ENCODE data around the gene SLC16A12. TPM values are rescaled to one million over a fixed set of nuclear protein-coding genes. Genes with fewer than 3 reads are reported as not detected.

SLC16A12 gene
- total and polyA plus RNA-seq, 4 donors, result 0.21 to 6.7 (median 0.54) TPM

DNA sequence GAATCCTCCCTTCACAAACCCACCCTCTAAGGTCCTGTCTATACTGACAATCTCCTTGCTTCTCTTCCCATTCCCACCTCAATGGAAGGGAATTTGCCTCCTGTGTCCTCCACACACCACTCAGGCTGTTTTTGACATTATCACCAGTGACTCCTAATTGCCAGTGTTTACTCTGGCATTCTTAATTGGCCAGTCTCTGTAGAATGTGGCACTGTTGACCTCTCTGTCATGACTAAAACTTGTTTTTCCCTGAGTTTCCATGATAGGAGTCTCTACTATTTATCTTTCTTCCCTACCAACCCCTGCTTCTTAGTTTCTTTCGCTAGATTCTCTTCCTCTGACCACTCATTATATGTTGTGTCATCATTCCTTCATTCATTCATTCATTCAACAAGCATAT is 12.1 kb downstream of the SLC16A12 start:
- no peaks in the 10 kb centered on the region for H3K27me3 ChIP-seq (ENCODE audit: control insufficient read depth in 1 of 2, insufficient read depth in 2 of 2, low read length in 1 of 2)
- intact Hi-C loops (cut with DNase I), result loop anchor here in 1 of 2 donors (5.0 kb wide), 1 partner anchor 39 kb away; no protein-coding TSS in a partner anchor
- peaks cover 0 to 2% of the 10 kb centered on the region in 2 donors for H3K4me1 ChIP-seq (ENCODE audit: control insufficient read depth in 1 of 2, insufficient read depth in 2 of 2, low read length in 2 of 2)
- no peaks in the 10 kb centered on the region for H3K9me3 ChIP-seq (ENCODE audit: control insufficient read depth, low read length)
- H3K27ac ChIP-seq (ENCODE audit: low read depth in 1 of 2, low read length in 2 of 2), result no peak overlapping the region
- ATAC-seq (ENCODE audit: low FRiP score) (no peak), DNase-seq (no peak)
- 10 to 20% methylated on average over 1 of the region's 1 CpG for WGBS, 2 donors
- no peaks in the 10 kb centered on the region for H3K36me3 ChIP-seq (ENCODE audit: control insufficient read depth in 1 of 2, insufficient read depth in 2 of 2, low read length in 1 of 2)
- no peak overlapping the region for H3K4me3 ChIP-seq (ENCODE audit: low read length in 2 of 2)

DNA sequence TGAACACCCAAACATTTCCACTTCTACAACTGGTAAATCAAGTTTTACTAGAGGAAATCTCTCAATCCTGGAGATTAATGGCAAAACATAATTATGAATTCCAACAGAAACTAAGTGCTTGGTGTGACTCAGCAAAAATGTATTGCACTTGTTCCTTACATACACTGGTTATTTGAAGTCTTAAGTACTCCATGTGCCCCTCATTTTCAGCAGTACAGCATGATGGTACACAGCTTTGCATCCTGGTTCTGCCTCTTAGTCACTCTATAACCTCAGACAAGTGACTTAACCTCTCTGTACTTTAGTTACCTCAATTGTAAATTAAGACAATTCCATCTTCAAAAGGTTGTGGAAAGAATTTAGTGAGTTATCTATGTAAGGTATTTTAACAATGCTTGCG is 12.9 kb downstream of the SLC16A12 start:
- H3K27me3 ChIP-seq (ENCODE audit: control insufficient read depth in 1 of 2, insufficient read depth in 2 of 2, low read length in 1 of 2), result no peaks in the 10 kb centered on the region
- 96 to 97% methylated on average over 1 of the region's 1 CpG for WGBS, 2 donors
- ATAC-seq (ENCODE audit: low FRiP score), result no peak
- intact Hi-C loops (cut with DNase I), result loop anchor here in 1 of 2 donors (5.0 kb wide), 1 partner anchor 40 kb away; no protein-coding TSS in a partner anchor
- no peak overlapping the region for H3K27ac ChIP-seq (ENCODE audit: low read depth in 1 of 2, low read length in 2 of 2)
- peaks cover 0 to 2% of the 10 kb centered on the region in 2 donors for H3K4me1 ChIP-seq (ENCODE audit: control insufficient read depth in 1 of 2, insufficient read depth in 2 of 2, low read length in 2 of 2)
- no peak overlapping the region for H3K4me3 ChIP-seq (ENCODE audit: low read length in 2 of 2)
- no peak for DNase-seq
- H3K9me3 ChIP-seq (ENCODE audit: control insufficient read depth, low read length), result no peaks in the 10 kb centered on the region
- H3K36me3 ChIP-seq (ENCODE audit: control insufficient read depth in 1 of 2, insufficient read depth in 2 of 2, low read length in 1 of 2), result no peaks in the 10 kb centered on the region

- Histone ChIP-seq H3K36me3 (ENCODE audit: control insufficient read depth in 1 of 2, insufficient read depth in 2 of 2, low read length in 1 of 2) (no peaks in the 10 kb centered on the region), H3K4me3 (ENCODE audit: low read length in 2 of 2) (no peak overlapping the region), H3K4me1 (ENCODE audit: control insufficient read depth in 1 of 2, insufficient read depth in 2 of 2, low read length in 2 of 2) (peaks cover 0 to 2% of the 10 kb centered on the region in 2 donors), H3K27ac (ENCODE audit: low read depth in 1 of 2, low read length in 2 of 2) (no peak overlapping the region), H3K27me3 (ENCODE audit: control insufficient read depth in 1 of 2, insufficient read depth in 2 of 2, low read length in 1 of 2) (no peaks in the 10 kb centered on the region), H3K9me3 (ENCODE audit: control insufficient read depth, low read length) (no peaks in the 10 kb centered on the region)
- ATAC-seq (ENCODE audit: low FRiP score) (no peak), DNase-seq (no peak)
- intact Hi-C loops (cut with DNase I), result loop anchor here in 1 of 2 donors (5.0 kb wide), 1 partner anchor 41 kb away; no protein-coding TSS in a partner anchor
- 82 to 92% methylated on average over 2 of the region's 2 CpGs for WGBS, 2 donors
These were observed 14.0 kb downstream of the SLC16A12 start for GRCh38 chr10:89521368-89521767.

DNA sequence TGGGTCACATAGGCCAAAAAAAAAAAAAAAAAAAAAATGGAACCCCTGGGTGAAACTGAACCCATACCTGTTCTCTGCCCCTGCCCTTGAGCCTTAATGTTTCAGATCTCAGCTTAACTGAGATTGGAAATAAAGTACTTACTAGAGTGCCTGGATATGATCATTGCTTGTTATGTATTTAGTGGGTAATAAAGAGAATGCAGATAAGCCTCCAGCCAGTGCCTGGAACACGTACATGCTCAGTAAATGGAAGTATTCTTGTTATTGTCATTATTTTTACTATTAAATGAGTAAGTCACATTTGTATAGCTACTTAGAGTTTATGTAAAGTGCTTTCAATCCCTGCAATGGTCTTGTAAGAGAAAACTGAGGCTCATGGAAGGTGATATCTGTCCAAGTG is 14.7 kb downstream of the SLC16A12 start:
- intact Hi-C loops (cut with DNase I), result loop anchor here in 1 of 2 donors (5.0 kb wide), 1 partner anchor 42 kb away; no protein-coding TSS in a partner anchor
- Histone ChIP-seq H3K36me3 (ENCODE audit: control insufficient read depth in 1 of 2, insufficient read depth in 2 of 2, low read length in 1 of 2) (no peaks in the 10 kb centered on the region), H3K9me3 (ENCODE audit: control insufficient read depth, low read length) (no peaks in the 10 kb centered on the region), H3K4me3 (ENCODE audit: low read length in 2 of 2) (no peak overlapping the region), H3K27ac (ENCODE audit: low read depth in 1 of 2, low read length in 2 of 2) (no peak overlapping the region), H3K27me3 (ENCODE audit: control insufficient read depth in 1 of 2, insufficient read depth in 2 of 2, low read length in 1 of 2) (no peaks in the 10 kb centered on the region), H3K4me1 (ENCODE audit: control insufficient read depth in 1 of 2, insufficient read depth in 2 of 2, low read length in 2 of 2) (peaks cover 0 to 2% of the 10 kb centered on the region in 2 donors)
- WGBS, 2 donors, result 95 to 97% methylated on average over 1 of the region's 1 CpG
- DNase-seq, result no peak
- no peak for ATAC-seq (ENCODE audit: low FRiP score)

GRCh38 chr10:89518876-89519842 is 16.2 kb downstream of the SLC16A12 start:
- intact Hi-C loops (cut with DNase I), result loop anchor here in 1 of 2 donors (5.0 kb wide), 1 partner anchor 37 kb away; no protein-coding TSS in a partner anchor
- 81 to 82% methylated on average over 12 of the region's 12 CpGs for WGBS, 2 donors
- H3K4me1 ChIP-seq (ENCODE audit: control insufficient read depth in 1 of 2, insufficient read depth in 2 of 2, low read length in 2 of 2), result peaks cover 0 to 6% of the 10 kb centered on the region in 2 donors
- no peaks in the 10 kb centered on the region for H3K9me3 ChIP-seq (ENCODE audit: control insufficient read depth, low read length)
- H3K36me3 ChIP-seq (ENCODE audit: control insufficient read depth in 1 of 2, insufficient read depth in 2 of 2, low read length in 1 of 2), result no peaks in the 10 kb centered on the region
- ATAC-seq (ENCODE audit: low FRiP score) (no peak), DNase-seq (no peak)
- no peak overlapping the region for H3K27ac ChIP-seq (ENCODE audit: low read depth in 1 of 2, low read length in 2 of 2)
- no peaks in the 10 kb centered on the region for H3K27me3 ChIP-seq (ENCODE audit: control insufficient read depth in 1 of 2, insufficient read depth in 2 of 2, low read length in 1 of 2)
- no peak overlapping the region for H3K4me3 ChIP-seq (ENCODE audit: low read length in 2 of 2)

DNA sequence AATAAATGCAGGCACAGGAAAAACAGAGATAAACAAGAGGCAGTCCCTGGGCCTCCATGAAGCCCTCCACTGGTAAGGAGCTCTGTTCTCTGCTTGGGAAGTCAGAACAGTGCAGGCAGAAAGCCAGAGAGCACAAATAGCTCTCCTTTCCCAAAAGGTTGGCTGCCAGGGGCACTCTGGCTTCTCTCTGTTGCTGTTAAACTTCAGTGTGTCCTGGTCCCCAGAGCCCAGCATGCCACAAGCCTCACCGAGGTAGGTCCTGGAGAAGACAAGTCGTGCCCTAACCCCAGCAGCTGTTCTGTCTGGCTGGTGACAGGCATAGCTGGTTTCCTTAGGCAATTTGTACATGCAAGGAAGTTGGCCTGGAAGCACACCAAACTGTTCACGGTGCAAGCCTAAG is 17.3 kb downstream of the SLC16A12 start:
- Histone ChIP-seq H3K36me3 (ENCODE audit: control insufficient read depth in 1 of 2, insufficient read depth in 2 of 2, low read length in 1 of 2) (no peaks in the 10 kb centered on the region), H3K27ac (ENCODE audit: low read depth in 1 of 2, low read length in 2 of 2) (peak overlapping the region in 1 of 2 donors; percentile 25), H3K9me3 (ENCODE audit: control insufficient read depth, low read length) (no peaks in the 10 kb centered on the region), H3K27me3 (ENCODE audit: control insufficient read depth in 1 of 2, insufficient read depth in 2 of 2, low read length in 1 of 2) (no peaks in the 10 kb centered on the region), H3K4me3 (ENCODE audit: low read length in 2 of 2) (no peak overlapping the region), H3K4me1 (ENCODE audit: control insufficient read depth in 1 of 2, insufficient read depth in 2 of 2, low read length in 2 of 2) (peaks cover 0 to 5% of the 10 kb centered on the region in 2 donors)
- 6 to 8% methylated on average over 3 of the region's 3 CpGs for WGBS, 2 donors
- DNase-seq (no peak), ATAC-seq (ENCODE audit: low FRiP score) (no peak)
- intact Hi-C loops (cut with DNase I), result loop anchor here in 1 of 2 donors (5.0 kb wide), 1 partner anchor 36 kb away; no protein-coding TSS in a partner anchor

DNA sequence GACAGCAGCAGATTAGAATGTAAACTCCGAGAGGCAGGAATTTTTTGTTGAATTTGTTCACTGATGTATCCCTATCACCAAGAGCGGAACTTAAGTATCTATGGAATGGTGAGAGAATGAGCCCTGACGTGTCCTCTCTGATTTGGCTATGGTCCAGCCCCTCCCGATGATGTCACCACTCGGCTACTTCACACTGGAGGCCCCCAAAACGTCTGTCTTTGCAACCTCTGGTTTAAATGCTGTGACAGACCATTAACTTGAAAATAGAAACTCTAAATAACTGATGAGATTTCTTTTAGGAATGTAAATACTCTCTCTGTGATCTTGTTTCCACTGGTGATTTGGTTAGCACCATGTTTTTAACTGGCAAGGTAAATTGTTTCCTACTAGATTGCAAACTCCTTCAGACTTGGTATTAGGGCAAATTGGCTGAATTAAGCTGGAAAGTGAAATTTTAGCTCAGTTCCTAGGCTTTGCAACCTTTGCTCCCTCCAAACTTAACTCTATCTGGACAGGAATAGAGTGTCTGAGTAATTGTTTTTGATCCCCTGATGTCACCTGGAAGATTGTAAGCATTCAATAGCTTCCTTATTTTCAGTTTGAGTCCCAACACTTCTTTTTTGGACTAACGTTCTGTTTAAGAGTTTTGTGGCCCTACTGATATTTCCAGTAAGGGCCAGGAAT is 19.1 kb downstream of the SLC16A12 start:
- H3K36me3 ChIP-seq (ENCODE audit: control insufficient read depth in 1 of 2, insufficient read depth in 2 of 2, low read length in 1 of 2), result no peaks in the 10 kb centered on the region
- intact Hi-C loops (cut with DNase I), result loop anchor here in 1 of 2 donors (5.0 kb wide), 1 partner anchor 34 kb away; no protein-coding TSS in a partner anchor
- no peaks in the 10 kb centered on the region for H3K27me3 ChIP-seq (ENCODE audit: control insufficient read depth in 1 of 2, insufficient read depth in 2 of 2, low read length in 1 of 2)
- H3K27ac ChIP-seq (ENCODE audit: low read depth in 1 of 2, low read length in 2 of 2), result peak overlapping the region in 1 of 2 donors; percentile 73
- no peaks in the 10 kb centered on the region for H3K9me3 ChIP-seq (ENCODE audit: control insufficient read depth, low read length)
- peaks cover 0 to 4% of the 10 kb centered on the region in 2 donors for H3K4me1 ChIP-seq (ENCODE audit: control insufficient read depth in 1 of 2, insufficient read depth in 2 of 2, low read length in 2 of 2)
- WGBS, 2 donors, result 15 to 21% methylated on average over 7 of the region's 7 CpGs
- DNase-seq (peak; percentile 69 to 87), ATAC-seq (ENCODE audit: low FRiP score) (peak; percentile 59)
- H3K4me3 ChIP-seq (ENCODE audit: low read length in 2 of 2), result no peak overlapping the region

DNA sequence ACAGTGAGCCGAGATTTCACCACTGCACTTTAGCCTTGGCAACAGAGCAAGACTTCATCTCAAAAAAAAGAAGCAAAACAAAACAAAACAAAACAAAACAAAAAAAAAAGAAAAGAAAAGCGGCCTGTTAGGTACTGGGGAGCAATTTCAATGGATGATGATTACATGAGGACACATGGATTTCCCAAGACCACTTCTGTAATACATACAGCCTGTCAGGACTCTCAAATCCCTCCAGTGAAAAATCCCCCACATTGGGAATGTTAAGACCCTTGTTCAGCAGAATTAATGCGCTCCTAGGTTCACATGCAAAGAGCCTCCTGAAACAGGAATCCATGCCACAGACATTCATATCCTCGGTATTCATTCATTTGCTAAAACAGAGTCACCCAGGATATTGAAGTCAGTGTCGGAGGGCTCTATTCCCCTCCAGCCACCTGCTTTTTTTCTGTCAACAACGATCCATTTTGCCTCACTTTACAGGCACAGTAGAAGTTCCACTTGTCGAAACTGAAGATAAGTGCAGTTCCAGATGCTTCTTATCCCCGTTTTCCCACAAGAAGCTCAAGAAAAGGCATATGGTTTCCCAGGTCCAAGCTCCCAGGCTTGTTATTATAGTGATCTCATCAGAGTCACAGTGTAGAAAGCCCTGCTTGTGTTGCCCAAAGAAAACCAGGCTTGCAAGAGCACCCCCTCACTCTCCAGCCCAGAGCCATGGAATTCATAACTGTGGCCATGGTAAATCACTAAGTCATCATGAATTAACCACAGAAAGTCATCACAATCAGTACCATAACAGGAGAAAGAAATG is 20.2 kb downstream of the SLC16A12 start:
- peak overlapping the region in 1 of 2 donors; percentile 58 for H3K27ac ChIP-seq (ENCODE audit: low read depth in 1 of 2, low read length in 2 of 2)
- peaks cover 0 to 4% of the 10 kb centered on the region in 2 donors for H3K4me1 ChIP-seq (ENCODE audit: control insufficient read depth in 1 of 2, insufficient read depth in 2 of 2, low read length in 2 of 2)
- no peaks in the 10 kb centered on the region for H3K36me3 ChIP-seq (ENCODE audit: control insufficient read depth in 1 of 2, insufficient read depth in 2 of 2, low read length in 1 of 2)
- no peaks in the 10 kb centered on the region for H3K9me3 ChIP-seq (ENCODE audit: control insufficient read depth, low read length)
- intact Hi-C loops (cut with DNase I), result loop anchor here in 1 of 2 donors (5.0 kb wide), 1 partner anchor 33 kb away; no protein-coding TSS in a partner anchor
- ATAC-seq (ENCODE audit: low FRiP score) (peak; percentile 75), DNase-seq (peak in 1 of 2 donors; percentile 54)
- H3K4me3 ChIP-seq (ENCODE audit: low read length in 2 of 2), result no peak overlapping the region
- 24 to 31% methylated on average over 8 of the region's 8 CpGs for WGBS, 2 donors
- H3K27me3 ChIP-seq (ENCODE audit: control insufficient read depth in 1 of 2, insufficient read depth in 2 of 2, low read length in 1 of 2), result no peaks in the 10 kb centered on the region
